ENCODE results near the gene RBBP5. TPM values are rescaled to one million over a fixed set of nuclear protein-coding genes. Genes with fewer than 3 reads are reported as not detected.

Gene RBBP5
- total RNA-seq, 1 donor from 2014 or later = 27.2 TPM

Other genes starting within 250 kb of the RBBP5 start
- not detected in 2 replicates for gene CNTN2, start 78.8 kb downstream of the RBBP5 start, total RNA-seq
- gene TMEM81, start 37.5 kb downstream of the RBBP5 start, total RNA-seq = 3.6 and 3.7 TPM in 2 replicates
- 26.7 and 27.6 TPM in 2 replicates for gene DSTYK, start 89.7 kb upstream of the RBBP5 start, total RNA-seq
- gene TMCC2, start 106.0 kb upstream of the RBBP5 start, total RNA-seq = 19.9 and 20.9 TPM in 2 replicates
- 0.80 and 1.0 TPM in 2 replicates for gene NUAK2, start 199.8 kb upstream of the RBBP5 start, total RNA-seq
- 0.44 TPM in 1 of 2 replicates, not detected in the other for gene KLHDC8A, start 234.9 kb upstream of the RBBP5 start, total RNA-seq

Measured in activated CD4-positive, alpha-beta T cell treated with anti-CD3 and anti-CD28 coated beads, Interleukin-2, amount 10 ng/mL, durations not matched to agents 24 days and 14 days (primary cell).